Transverse colon (tissue), 4 donors: Measurements from ENCODE around the gene PIK3C2G.

Experiments
- EP300 ChIP-seq: sonication (generic); formaldehyde crosslinking; IDR thresholded peaks from one replicate; pipeline ENCODE4 v1.6.1; 2017; ENCODE audit warnings: antibody characterized with exemption, low read depth
- POLR2A ChIP-seq: fragments of 450-650 bp; IDR thresholded peaks from one replicate; pipeline ENCODE4 v1.6.1; 2016; ENCODE audit warnings: antibody characterized with exemption, mild to moderate bottlenecking, moderate library complexity
- POLR2AphosphoS5 ChIP-seq, 3 donors: sonication (generic); formaldehyde crosslinking; IDR thresholded peaks; one replicate each; pipeline ENCODE4 v1.6.1; 2016; ENCODE audit warnings: antibody characterized with exemption in 3 of 3
- TF ChIP-seq, protein P1 (sequence below), 5 experiments: fragments of 200-600 bp in 3 of 5; fragments of 450-650 bp in 2 of 5; sonication (generic) in 3 of 5; IDR thresholded peaks; 1 replicate in 2 of 5; 2 replicates in 3 of 5; pipeline ENCODE4 v1.5.1; 2016 to 2017; ENCODE audit warnings: antibody characterized with exemption in 5 of 5, inconsistent platforms in 3 of 5, mild to moderate bottlenecking in 2 of 5, moderate library complexity in 1 of 5

- no peak for TF ChIP-seq POLR2A
- TF ChIP-seq, protein P1, sequence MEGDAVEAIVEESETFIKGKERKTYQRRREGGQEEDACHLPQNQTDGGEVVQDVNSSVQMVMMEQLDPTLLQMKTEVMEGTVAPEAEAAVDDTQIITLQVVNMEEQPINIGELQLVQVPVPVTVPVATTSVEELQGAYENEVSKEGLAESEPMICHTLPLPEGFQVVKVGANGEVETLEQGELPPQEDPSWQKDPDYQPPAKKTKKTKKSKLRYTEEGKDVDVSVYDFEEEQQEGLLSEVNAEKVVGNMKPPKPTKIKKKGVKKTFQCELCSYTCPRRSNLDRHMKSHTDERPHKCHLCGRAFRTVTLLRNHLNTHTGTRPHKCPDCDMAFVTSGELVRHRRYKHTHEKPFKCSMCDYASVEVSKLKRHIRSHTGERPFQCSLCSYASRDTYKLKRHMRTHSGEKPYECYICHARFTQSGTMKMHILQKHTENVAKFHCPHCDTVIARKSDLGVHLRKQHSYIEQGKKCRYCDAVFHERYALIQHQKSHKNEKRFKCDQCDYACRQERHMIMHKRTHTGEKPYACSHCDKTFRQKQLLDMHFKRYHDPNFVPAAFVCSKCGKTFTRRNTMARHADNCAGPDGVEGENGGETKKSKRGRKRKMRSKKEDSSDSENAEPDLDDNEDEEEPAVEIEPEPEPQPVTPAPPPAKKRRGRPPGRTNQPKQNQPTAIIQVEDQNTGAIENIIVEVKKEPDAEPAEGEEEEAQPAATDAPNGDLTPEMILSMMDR (IDR thresholded peaks at IDR 0.05), result no peak
- TF ChIP-seq POLR2AphosphoS5 (IDR thresholded peaks at IDR 0.05), result no peak
- no peak for TF ChIP-seq EP300
Measured at GRCh38 chr12:18246066-18246465, 15.3 kb upstream of the PIK3C2G start.
